ENCODE results near the gene ADRM1. TPM values are rescaled to one million over a fixed set of nuclear protein-coding genes. Genes with fewer than 3 reads are reported as not detected.

ADRM1 gene
- total RNA-seq, 1 donor from 2014 or later: 52.3 TPM

DNA sequence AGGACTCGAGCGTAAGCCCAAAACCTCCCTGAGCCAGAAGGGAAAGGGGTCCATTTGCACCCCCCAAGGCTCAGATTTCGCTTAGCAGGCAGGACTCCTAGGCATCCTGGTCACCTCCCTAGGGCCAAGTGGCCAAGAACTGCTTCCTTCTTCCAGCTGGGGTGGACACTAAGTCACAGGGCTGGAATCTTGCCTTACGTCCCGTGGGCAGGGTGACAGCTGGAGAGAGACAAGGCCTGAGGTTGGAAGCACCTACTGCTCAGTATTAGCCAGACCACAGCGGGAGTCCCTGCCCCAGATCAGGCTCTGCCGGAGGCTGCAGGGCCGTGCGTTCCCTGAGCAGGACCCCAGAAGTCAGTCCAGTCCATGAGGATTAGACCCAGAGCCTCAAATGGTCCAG lies 44.6 kb downstream of the ADRM1 start:
- Mint-ChIP-seq H3K4me3 (no peak overlapping the region), H3K27ac (no peak overlapping the region), H3K9me3 (peaks cover 7% of the 10 kb centered on the region), H3K36me3 (peaks cover 13% of the 10 kb centered on the region), H3K4me1 (no peaks in the 10 kb centered on the region), H3K27me3 (ENCODE audit: insufficient read depth, low read depth) (peaks cover 6% of the 10 kb centered on the region)
- no peak for TF ChIP-seq CTCF (IDR thresholded peaks at IDR 0.05)
- TF ChIP-seq EZH2 (IDR thresholded peaks at IDR 0.05): no peak
- TF ChIP-seq EZH2phosphoT487 (IDR thresholded peaks at IDR 0.05): no peak
- DNase-seq (ENCODE audit: low spot score): no peak
- H3K9me3 ChIP-seq (ENCODE audit: low read depth): no peaks in the 10 kb centered on the region
- no peaks in the 10 kb centered on the region for H4K20me1 ChIP-seq (ENCODE audit: low read depth)
- H3K4me1 ChIP-seq: no peaks in the 10 kb centered on the region
- no peak overlapping the region for H3K9ac ChIP-seq
- H2AFZ ChIP-seq (replicated peaks): no peak overlapping the region
- H3K36me3 ChIP-seq: no peaks in the 10 kb centered on the region
- H3K27me3 ChIP-seq: no peaks in the 10 kb centered on the region
- no peak overlapping the region for H3K4me2 ChIP-seq
- H3K4me3 ChIP-seq: no peak overlapping the region
- no peaks in the 10 kb centered on the region for H3F3A ChIP-seq (ENCODE audit: low read depth)
- H3K79me2 ChIP-seq (ENCODE audit: low read depth): no peaks in the 10 kb centered on the region
- no peak overlapping the region for H3K27ac ChIP-seq

GRCh38 chr20:62348604-62349003 lies 45.8 kb downstream of the ADRM1 start:
- Mint-ChIP-seq H3K4me3 (no peak overlapping the region), H3K27ac (no peak overlapping the region), H3K9me3 (peaks cover 7% of the 10 kb centered on the region), H3K36me3 (peaks cover 13% of the 10 kb centered on the region), H3K4me1 (no peaks in the 10 kb centered on the region), H3K27me3 (ENCODE audit: insufficient read depth, low read depth) (peaks cover 6% of the 10 kb centered on the region)
- H3K27me3 ChIP-seq: no peaks in the 10 kb centered on the region
- no peaks in the 10 kb centered on the region for H3K36me3 ChIP-seq
- no peak overlapping the region for H3K27ac ChIP-seq
- peaks cover 2% of the 10 kb centered on the region for H4K20me1 ChIP-seq (ENCODE audit: low read depth)
- no peak overlapping the region for H3K4me2 ChIP-seq
- no peaks in the 10 kb centered on the region for H3F3A ChIP-seq (ENCODE audit: low read depth)
- no peak for TF ChIP-seq EZH2 (IDR thresholded peaks at IDR 0.05)
- TF ChIP-seq CTCF (IDR thresholded peaks at IDR 0.05): no peak
- no peak for TF ChIP-seq EZH2phosphoT487 (IDR thresholded peaks at IDR 0.05)
- no peak overlapping the region for H3K9ac ChIP-seq
- H3K79me2 ChIP-seq (ENCODE audit: low read depth): no peaks in the 10 kb centered on the region
- no peak overlapping the region for H2AFZ ChIP-seq (replicated peaks)
- DNase-seq (ENCODE audit: low spot score): no peak
- H3K9me3 ChIP-seq (ENCODE audit: low read depth): no peaks in the 10 kb centered on the region
- no peaks in the 10 kb centered on the region for H3K4me1 ChIP-seq
- H3K4me3 ChIP-seq: no peak overlapping the region

- Histone ChIP-seq H2AFZ (replicated peaks) (no peak overlapping the region), H3K79me2 (ENCODE audit: low read depth) (peaks cover 4% of the 10 kb centered on the region), H3K4me1 (peaks cover 5% of the 10 kb centered on the region), H3F3A (ENCODE audit: low read depth) (no peaks in the 10 kb centered on the region), H3K27me3 (no peaks in the 10 kb centered on the region), H3K9me3 (ENCODE audit: low read depth) (no peaks in the 10 kb centered on the region), H3K36me3 (no peaks in the 10 kb centered on the region), H3K27ac (no peak overlapping the region), H3K4me3 (no peak overlapping the region), H3K9ac (no peak overlapping the region), H3K4me2 (no peak overlapping the region), H4K20me1 (ENCODE audit: low read depth) (peaks cover 12% of the 10 kb centered on the region)
- Mint-ChIP-seq H3K27ac (no peak overlapping the region), H3K27me3 (ENCODE audit: insufficient read depth, low read depth) (peaks cover 6% of the 10 kb centered on the region), H3K36me3 (peaks cover 13% of the 10 kb centered on the region), H3K9me3 (peaks cover 7% of the 10 kb centered on the region), H3K4me1 (no peaks in the 10 kb centered on the region), H3K4me3 (peak overlapping the region; percentile 51)
- DNase-seq (ENCODE audit: low spot score): no peak
- TF ChIP-seq EZH2 (IDR thresholded peaks at IDR 0.05) (no peak), EZH2phosphoT487 (IDR thresholded peaks at IDR 0.05) (no peak), CTCF (IDR thresholded peaks at IDR 0.05) (no peak)
These were observed 46.8 kb downstream of the ADRM1 start for GRCh38 chr20:62349556-62350097.

Measured in neural progenitor cell (in vitro differentiated cells).